Iris pigment epithelial cell (primary cell): Measurements from ENCODE around the gene SSBP3.

Source experiments
- DNase-seq: peaks from one replicate; pipeline ENCODE4 v3.0.0-alpha.2; 2011; ENCODE audit warnings: low read depth

SSBP3 gene

GRCh38 chr1:54409156-54410142 lies 3.3 kb upstream of the SSBP3 start:
- no peak for DNase-seq

GRCh38 chr1:54408147-54409066 lies 2.2 kb upstream of the SSBP3 start:
- peak; percentile 88 for DNase-seq

- peak; percentile 94 for DNase-seq
Measured at GRCh38 chr1:54407404-54408146, 1.4 kb upstream of the SSBP3 start.

GRCh38 chr1:54407154-54407403 lies 885 bp upstream of the SSBP3 start:
- no peak for DNase-seq

GRCh38 chr1:54405898-54406293 lies 298 bp downstream of the SSBP3 start:
- no peak for DNase-seq

- no peak for DNase-seq
Measured at GRCh38 chr1:54404939-54405897, 976 bp downstream of the SSBP3 start.

- no peak for DNase-seq
Measured at GRCh38 chr1:54404263-54404662, 1.9 kb downstream of the SSBP3 start.

GRCh38 chr1:54403808-54404261 lies 2.4 kb downstream of the SSBP3 start:
- peak; percentile 79 for DNase-seq

- no peak for DNase-seq
Measured at GRCh38 chr1:54403405-54403804, 2.8 kb downstream of the SSBP3 start.

- DNase-seq = no peak
Measured at GRCh38 chr1:54402896-54403295, 3.3 kb downstream of the SSBP3 start.

- DNase-seq = no peak
Measured at GRCh38 chr1:54401799-54402198, 4.4 kb downstream of the SSBP3 start.

GRCh38 chr1:54400329-54400728 lies 5.9 kb downstream of the SSBP3 start:
- no peak for DNase-seq

GRCh38 chr1:54399765-54400164 lies 6.4 kb downstream of the SSBP3 start:
- DNase-seq = no peak

- no peak for DNase-seq
Measured at GRCh38 chr1:54398963-54399528, 7.1 kb downstream of the SSBP3 start.

GRCh38 chr1:54397980-54398379 lies 8.2 kb downstream of the SSBP3 start:
- no peak for DNase-seq

GRCh38 chr1:54397090-54397591 lies 9.1 kb downstream of the SSBP3 start:
- no peak for DNase-seq

GRCh38 chr1:54396261-54396933 lies 9.8 kb downstream of the SSBP3 start:
- no peak for DNase-seq

GRCh38 chr1:54395281-54395934 lies 10.8 kb downstream of the SSBP3 start:
- DNase-seq = no peak

GRCh38 chr1:54394104-54394503 lies 12.1 kb downstream of the SSBP3 start:
- no peak for DNase-seq
